GM13977 (cell line): ENCODE data around the gene RPUSD2.

Experiments
- DNase-seq: peaks from one replicate; pipeline ENCODE4 v3.0.0; 2012; ENCODE audit warnings: low spot score
- in situ Hi-C: fragments of 300-500 bp; cut with MboI; formaldehyde crosslinking; loops from one replicate; pipeline ENCODE4 v1.12.0; 2022; ENCODE audit warnings: low sequenced_read_pairs, low pct_unique_long_range_greater_than_20kb, mixed read lengths, inconsistent platforms; ENCODE audit not compliant: unreplicated experiment
- TF ChIP-seq, protein P1 (sequence below): IDR thresholded peaks from 2 replicates; pipeline ENCODE4 v1.5.1; 2012; ENCODE audit warnings: mild to moderate bottlenecking, control low read depth; ENCODE audit not compliant: insufficient read depth; ENCODE audit errors: extremely low read depth, missing control alignments

RPUSD2 gene

DNA sequence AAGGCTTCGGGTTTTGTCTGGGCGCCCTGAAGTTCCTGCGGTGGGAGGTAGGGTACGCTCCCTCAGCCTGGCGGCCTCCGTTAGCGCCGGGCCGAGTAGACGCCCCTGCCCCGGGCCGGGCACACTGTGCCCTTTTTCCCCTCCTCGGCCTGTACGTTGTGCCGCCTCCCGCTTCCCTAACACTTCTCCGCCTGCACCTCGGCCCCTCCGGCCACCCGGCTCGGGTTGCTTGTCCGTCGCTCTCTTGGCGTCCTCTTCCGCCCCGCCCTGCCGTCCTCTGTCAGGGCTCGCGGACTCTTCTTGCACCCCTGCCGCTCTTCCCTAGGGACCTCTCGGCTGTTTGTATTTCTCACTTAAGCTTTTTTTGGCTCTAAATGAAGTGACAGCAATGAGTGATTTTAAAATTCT lies 25.3 kb downstream of the RPUSD2 start:
- DNase-seq, result peak; percentile 63
- in situ Hi-C loops, result no loop called here
- TF ChIP-seq, protein P1, sequence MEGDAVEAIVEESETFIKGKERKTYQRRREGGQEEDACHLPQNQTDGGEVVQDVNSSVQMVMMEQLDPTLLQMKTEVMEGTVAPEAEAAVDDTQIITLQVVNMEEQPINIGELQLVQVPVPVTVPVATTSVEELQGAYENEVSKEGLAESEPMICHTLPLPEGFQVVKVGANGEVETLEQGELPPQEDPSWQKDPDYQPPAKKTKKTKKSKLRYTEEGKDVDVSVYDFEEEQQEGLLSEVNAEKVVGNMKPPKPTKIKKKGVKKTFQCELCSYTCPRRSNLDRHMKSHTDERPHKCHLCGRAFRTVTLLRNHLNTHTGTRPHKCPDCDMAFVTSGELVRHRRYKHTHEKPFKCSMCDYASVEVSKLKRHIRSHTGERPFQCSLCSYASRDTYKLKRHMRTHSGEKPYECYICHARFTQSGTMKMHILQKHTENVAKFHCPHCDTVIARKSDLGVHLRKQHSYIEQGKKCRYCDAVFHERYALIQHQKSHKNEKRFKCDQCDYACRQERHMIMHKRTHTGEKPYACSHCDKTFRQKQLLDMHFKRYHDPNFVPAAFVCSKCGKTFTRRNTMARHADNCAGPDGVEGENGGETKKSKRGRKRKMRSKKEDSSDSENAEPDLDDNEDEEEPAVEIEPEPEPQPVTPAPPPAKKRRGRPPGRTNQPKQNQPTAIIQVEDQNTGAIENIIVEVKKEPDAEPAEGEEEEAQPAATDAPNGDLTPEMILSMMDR, result no peak

DNA sequence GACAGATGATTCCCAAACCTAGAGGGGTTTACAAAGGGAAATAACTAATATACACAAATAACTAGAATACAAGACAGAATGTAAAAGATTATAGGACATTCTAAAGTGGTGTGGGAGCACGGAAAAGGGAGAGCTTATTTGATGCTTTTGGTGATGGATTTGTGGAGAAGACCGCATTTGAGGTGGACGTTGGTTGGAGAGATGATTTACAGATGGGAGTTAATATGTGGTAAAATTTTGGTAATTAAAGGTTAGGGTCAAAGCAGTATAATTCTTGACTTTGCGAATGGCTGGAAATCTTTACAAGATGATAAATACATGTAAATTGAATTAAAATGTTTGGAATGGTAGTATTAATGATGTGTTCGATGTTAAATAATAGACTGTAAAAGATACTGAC lies 26.1 kb downstream of the RPUSD2 start:
- in situ Hi-C loops, result no loop called here
- no peak for DNase-seq
- TF ChIP-seq, protein P1, result no peak

DNA sequence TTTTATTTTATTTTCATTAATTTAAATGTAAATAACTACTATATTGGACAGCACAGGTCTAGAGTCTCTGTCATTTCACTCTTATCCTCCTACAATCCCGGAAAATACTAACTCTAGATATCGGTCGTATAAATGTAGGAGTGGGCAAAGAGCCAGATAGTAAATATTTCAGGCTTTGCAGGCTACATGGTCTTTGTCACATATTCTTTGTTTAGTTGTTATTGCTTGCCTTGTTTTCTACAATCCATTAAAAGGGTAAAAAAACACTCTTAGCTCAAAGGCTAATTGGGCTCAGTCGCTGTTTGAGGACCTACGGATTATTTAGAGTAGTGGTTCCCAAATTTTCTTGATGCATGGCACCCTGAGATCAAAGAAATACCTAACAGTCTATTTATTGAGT lies 26.7 kb downstream of the RPUSD2 start:
- in situ Hi-C loops, result no loop called here
- TF ChIP-seq, protein P1, result no peak
- DNase-seq, result no peak

DNA sequence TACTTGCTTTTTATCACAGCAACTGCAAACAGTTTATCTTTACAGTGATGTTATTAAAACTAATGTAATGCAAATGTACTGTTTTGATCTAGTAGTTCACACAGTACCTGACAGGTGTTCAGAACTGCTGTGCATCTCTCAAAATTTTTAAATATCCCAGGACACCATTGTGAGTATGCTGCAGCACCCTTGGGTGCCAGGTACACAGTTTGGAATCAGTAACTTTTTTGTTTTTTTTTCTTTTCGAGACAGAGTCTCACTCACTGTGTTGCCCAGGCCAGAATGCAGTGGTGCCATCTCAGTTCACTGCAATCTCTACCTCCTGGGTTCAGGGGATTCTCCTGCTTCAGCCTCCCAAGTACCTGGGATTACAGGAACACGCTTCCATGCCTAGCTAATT lies 27.9 kb downstream of the RPUSD2 start:
- in situ Hi-C loops, result no loop called here
- TF ChIP-seq, protein P1, result no peak
- DNase-seq, result no peak

DNA sequence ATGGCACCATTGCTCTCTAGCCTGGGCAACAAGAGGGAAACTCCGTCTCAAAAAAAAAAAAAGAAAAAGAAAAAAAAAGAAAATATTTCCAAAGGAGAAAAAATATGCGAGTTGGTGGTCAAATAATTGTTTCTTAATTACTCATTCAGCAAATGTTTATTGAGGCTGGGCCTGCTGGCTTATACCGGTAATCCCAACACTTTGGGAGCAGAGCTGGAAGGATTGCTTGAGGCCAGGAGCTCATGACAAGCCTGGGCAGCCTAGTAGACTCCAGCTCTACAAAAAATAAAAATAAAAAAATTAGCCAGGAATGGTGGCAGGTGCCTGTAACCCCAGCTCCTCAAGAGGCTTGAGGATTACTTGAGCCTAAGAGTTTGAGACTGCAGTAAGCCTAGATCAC lies 29.0 kb downstream of the RPUSD2 start:
- DNase-seq, result no peak
- in situ Hi-C loops, result no loop called here
- TF ChIP-seq, protein P1, result no peak

DNA sequence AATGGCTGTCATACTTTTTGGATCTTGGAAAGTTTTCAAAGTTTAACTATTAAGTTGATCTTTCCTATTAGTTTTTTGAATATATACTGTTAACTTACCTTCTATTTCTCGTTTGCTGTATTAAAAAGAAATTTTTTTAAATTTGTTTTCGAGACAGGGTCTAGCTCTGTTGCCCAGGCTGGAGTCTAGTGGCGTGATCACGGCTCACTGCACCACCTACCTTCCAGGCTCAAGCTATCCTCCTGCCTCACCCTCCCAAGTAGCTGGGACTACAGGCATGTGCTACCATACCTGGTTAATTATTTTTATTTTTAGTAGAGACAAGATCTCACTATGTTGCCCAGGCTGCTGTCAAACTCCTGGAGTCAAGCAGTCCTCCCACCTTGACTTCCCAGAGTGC lies 29.6 kb downstream of the RPUSD2 start:
- DNase-seq, result no peak
- in situ Hi-C loops, result no loop called here
- TF ChIP-seq, protein P1, result no peak

DNA sequence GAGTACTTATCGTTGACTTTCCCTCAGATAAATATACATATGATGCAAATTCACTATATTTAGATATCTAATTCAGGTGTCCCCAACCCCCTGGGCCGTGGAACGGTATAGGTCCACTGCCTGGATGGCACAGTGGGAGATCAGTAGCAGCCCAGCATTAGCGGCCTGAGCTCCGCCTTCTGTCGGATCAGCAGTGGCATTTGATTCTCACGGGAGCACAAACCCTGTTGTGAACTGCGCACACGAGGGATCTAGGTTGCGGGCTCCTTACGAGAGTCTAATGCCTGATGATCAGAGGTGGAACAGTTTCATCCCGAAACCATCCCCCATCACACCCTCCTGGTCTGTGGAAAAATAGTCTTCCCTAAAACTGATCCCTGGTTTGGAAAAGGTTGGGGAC lies 31.9 kb downstream of the RPUSD2 start:
- in situ Hi-C loops, result no loop called here
- DNase-seq, result no peak
- TF ChIP-seq, protein P1, result no peak
